Measurements from ENCODE around the gene PPP1R2B. TPM values are rescaled to one million over a fixed set of nuclear protein-coding genes. Genes with fewer than 3 reads are reported as not detected.

PPP1R2B gene
- polyA plus RNA-seq, 2 of the 4 experiments (the other 2 are of a cell fraction): not detected

DNA sequence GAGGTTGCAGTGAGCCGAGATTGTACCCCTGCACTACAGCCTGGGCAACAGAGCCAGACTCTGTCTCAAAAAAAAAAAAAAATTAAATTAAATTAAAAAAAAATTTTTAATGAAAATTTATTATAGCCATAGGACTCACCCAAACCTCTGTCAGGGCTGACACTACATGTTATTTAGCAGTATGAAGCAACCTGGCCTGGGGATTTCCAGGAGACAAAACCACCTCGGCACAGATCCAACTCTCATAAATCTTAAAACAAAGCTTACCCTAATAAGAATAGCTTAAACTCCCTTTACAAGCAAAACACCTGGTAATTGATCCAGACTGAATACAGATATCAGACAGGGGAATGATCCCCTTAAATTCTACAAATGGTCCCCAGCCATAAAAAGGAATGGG, 38.4 kb downstream of the PPP1R2B start:
- no peak overlapping the region for H3K27ac ChIP-seq
- FAIRE-seq (no peak), ATAC-seq (no peak), DNase-seq (ENCODE audit: low read depth in 1 of 2, low spot score in 1 of 2) (no peak)
- no peak overlapping the region for H3K4me2 ChIP-seq
- no peaks in the 10 kb centered on the region for H3K9me3 ChIP-seq
- H3K4me1 ChIP-seq: no peaks in the 10 kb centered on the region
- no peak overlapping the region for H3K4me3 ChIP-seq
- TF ChIP-seq, protein P1, sequence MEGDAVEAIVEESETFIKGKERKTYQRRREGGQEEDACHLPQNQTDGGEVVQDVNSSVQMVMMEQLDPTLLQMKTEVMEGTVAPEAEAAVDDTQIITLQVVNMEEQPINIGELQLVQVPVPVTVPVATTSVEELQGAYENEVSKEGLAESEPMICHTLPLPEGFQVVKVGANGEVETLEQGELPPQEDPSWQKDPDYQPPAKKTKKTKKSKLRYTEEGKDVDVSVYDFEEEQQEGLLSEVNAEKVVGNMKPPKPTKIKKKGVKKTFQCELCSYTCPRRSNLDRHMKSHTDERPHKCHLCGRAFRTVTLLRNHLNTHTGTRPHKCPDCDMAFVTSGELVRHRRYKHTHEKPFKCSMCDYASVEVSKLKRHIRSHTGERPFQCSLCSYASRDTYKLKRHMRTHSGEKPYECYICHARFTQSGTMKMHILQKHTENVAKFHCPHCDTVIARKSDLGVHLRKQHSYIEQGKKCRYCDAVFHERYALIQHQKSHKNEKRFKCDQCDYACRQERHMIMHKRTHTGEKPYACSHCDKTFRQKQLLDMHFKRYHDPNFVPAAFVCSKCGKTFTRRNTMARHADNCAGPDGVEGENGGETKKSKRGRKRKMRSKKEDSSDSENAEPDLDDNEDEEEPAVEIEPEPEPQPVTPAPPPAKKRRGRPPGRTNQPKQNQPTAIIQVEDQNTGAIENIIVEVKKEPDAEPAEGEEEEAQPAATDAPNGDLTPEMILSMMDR (IDR thresholded peaks at IDR 0.05): no peak
- TF ChIP-seq POLR2A (IDR thresholded peaks at IDR 0.05; ENCODE audit: low read length) (no peak), NFE2L2 (conservative IDR thresholded peaks at IDR 0.05; ENCODE audit: low read length) (no peak), RCOR1 (IDR thresholded peaks at IDR 0.05; ENCODE audit: low read depth, low read length) (no peak), FOSL2 (IDR thresholded peaks at IDR 0.05) (no peak), FOSL2 (CRISPR knock-in tag; IDR thresholded peaks at IDR 0.05) (no peak), RAD21 (conservative IDR thresholded peaks at IDR 0.05 in 1 of 2, IDR thresholded peaks at IDR 0.05 in 1 of 2) (no peak), PHF8 (IDR thresholded peaks at IDR 0.05; ENCODE audit: borderline replicate concordance, low read depth) (no peak), CHD2 (IDR thresholded peaks at IDR 0.05; ENCODE audit: low read length, partially characterized antibody) (no peak), SMC3 (IDR thresholded peaks at IDR 0.05) (no peak), HOXA7 (CRISPR knock-in tag; IDR thresholded peaks at IDR 0.05) (no peak), RFX5 (IDR thresholded peaks at IDR 0.05) (no peak), RARB (CRISPR knock-in tag; IDR thresholded peaks at IDR 0.05) (no peak), JUN (IDR thresholded peaks at IDR 0.05) (no peak), NPAS2 (CRISPR knock-in tag; IDR thresholded peaks at IDR 0.05; ENCODE audit: borderline replicate concordance) (no peak), ESRRA (IDR thresholded peaks at IDR 0.05; ENCODE audit: borderline replicate concordance, low read length) (no peak)
- TF ChIP-seq, protein P2, sequence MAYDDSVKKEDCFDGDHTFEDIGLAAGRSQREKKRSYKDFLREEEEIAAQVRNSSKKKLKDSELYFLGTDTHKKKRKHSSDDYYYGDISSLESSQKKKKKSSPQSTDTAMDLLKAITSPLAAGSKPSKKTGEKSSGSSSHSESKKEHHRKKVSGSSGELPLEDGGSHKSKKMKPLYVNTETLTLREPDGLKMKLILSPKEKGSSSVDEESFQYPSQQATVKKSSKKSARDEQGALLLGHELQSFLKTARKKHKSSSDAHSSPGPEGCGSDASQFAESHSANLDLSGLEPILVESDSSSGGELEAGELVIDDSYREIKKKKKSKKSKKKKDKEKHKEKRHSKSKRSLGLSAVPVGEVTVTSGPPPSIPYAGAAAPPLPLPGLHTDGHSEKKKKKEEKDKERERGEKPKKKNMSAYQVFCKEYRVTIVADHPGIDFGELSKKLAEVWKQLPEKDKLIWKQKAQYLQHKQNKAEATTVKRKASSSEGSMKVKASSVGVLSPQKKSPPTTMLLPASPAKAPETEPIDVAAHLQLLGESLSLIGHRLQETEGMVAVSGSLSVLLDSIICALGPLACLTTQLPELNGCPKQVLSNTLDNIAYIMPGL (CRISPR knock-in tag; IDR thresholded peaks at IDR 0.05; ENCODE audit: borderline replicate concordance): no peak
- 80% methylated on average over 2 of the region's 2 CpGs for WGBS (ENCODE audit: missing lambda C conversion rate)
- POLR2A ChIA-PET: no interaction called here
- CTCF ChIA-PET: interaction anchor here (0.7 to 1.3 kb wide), 2 partner anchors 19 to 72 kb away, joined by 3 to 4 read pairs; no protein-coding TSS in a partner anchor

- no peaks in the 10 kb centered on the region for H3K9me3 ChIP-seq
- no peak overlapping the region for H3K4me3 ChIP-seq
- FAIRE-seq (no peak), DNase-seq (ENCODE audit: low read depth in 1 of 2, low spot score in 1 of 2) (peak in 1 of 2 experiments; percentile 20), ATAC-seq (peak; percentile 60 to 74; a peak in 4 of 6 replicates)
- H3K27ac ChIP-seq: no peak overlapping the region
- CTCF ChIA-PET: interaction anchor here (0.5 to 1.5 kb wide), 2 partner anchors 240 to 1052 kb away, joined by 3 to 5 read pairs; no protein-coding TSS in a partner anchor
- TF ChIP-seq RAD21 (conservative IDR thresholded peaks at IDR 0.05 in 1 of 2, IDR thresholded peaks at IDR 0.05 in 1 of 2) (peak; percentile 24 to 32; a peak in 2 of 5 replicates), ELK1 (IDR thresholded peaks at IDR 0.05; ENCODE audit: low read depth, low read length) (no peak)
- H3K4me2 ChIP-seq: no peak overlapping the region
- POLR2A ChIA-PET: no interaction called here
- WGBS (ENCODE audit: missing lambda C conversion rate): 72% methylated on average over 1 of the region's 1 CpG
- no peaks in the 10 kb centered on the region for H3K4me1 ChIP-seq
Observed at GRCh38 chr5:156892223-156892622, 42.1 kb downstream of the PPP1R2B start.

GRCh38 chr5:156892864-156893263, 42.8 kb downstream of the PPP1R2B start:
- Histone ChIP-seq H3K4me3 (no peak overlapping the region), H3K4me1 (no peaks in the 10 kb centered on the region), H3K9me3 (no peaks in the 10 kb centered on the region), H3K4me2 (no peak overlapping the region), H3K27ac (no peak overlapping the region)
- 92% methylated on average over 4 of the region's 4 CpGs for WGBS (ENCODE audit: missing lambda C conversion rate)
- TF ChIP-seq EP300 (IDR thresholded peaks at IDR 0.05) (no peak), ZC3H11A (IDR thresholded peaks at IDR 0.05) (no peak), HOXB13 (CRISPR knock-in tag; IDR thresholded peaks at IDR 0.05; ENCODE audit: low read depth) (no peak), GATA3 (IDR thresholded peaks at IDR 0.05; ENCODE audit: borderline replicate concordance) (no peak), ZNF302 (CRISPR knock-in tag; IDR thresholded peaks at IDR 0.05) (no peak), HEYL (CRISPR knock-in tag; IDR thresholded peaks at IDR 0.05) (no peak), SREBF2 (IDR thresholded peaks at IDR 0.05) (no peak), RAD21 (conservative IDR thresholded peaks at IDR 0.05 in 1 of 2, IDR thresholded peaks at IDR 0.05 in 1 of 2) (no peak), CBX8 (IDR thresholded peaks at IDR 0.05) (no peak), POLR2A (IDR thresholded peaks at IDR 0.05; ENCODE audit: low read length) (no peak)
- TF ChIP-seq, protein P3, sequence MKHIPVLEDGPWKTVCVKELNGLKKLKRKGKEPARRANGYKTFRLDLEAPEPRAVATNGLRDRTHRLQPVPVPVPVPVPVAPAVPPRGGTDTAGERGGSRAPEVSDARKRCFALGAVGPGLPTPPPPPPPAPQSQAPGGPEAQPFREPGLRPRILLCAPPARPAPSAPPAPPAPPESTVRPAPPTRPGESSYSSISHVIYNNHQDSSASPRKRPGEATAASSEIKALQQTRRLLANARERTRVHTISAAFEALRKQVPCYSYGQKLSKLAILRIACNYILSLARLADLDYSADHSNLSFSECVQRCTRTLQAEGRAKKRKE (CRISPR knock-in tag; IDR thresholded peaks at IDR 0.05; ENCODE audit: low read depth): no peak
- TF ChIP-seq, protein P4, sequence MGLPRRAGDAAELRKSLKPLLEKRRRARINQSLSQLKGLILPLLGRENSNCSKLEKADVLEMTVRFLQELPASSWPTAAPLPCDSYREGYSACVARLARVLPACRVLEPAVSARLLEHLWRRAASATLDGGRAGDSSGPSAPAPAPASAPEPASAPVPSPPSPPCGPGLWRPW (IDR thresholded peaks at IDR 0.05): no peak
- TF ChIP-seq, protein P5, sequence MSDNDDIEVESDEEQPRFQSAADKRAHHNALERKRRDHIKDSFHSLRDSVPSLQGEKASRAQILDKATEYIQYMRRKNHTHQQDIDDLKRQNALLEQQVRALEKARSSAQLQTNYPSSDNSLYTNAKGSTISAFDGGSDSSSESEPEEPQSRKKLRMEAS (IDR thresholded peaks at IDR 0.05): no peak
- ChIA-PET CTCF (interaction anchor here (0.6 kb wide), 2 partner anchors 333 to 1922 kb away, joined by 3 read pairs; no protein-coding TSS in a partner anchor), POLR2A (no interaction called here)
- no peak for DNase-seq (ENCODE audit: low read depth in 1 of 2, low spot score in 1 of 2)
- no peak for ATAC-seq
- FAIRE-seq: no peak

Data from A549 (cell line).